Muscle of arm (tissue), 12 donors: ENCODE results near the gene ADRA2A. TPM values are rescaled to one million over a fixed set of nuclear protein-coding genes. Genes with fewer than 3 reads are reported as not detected.

ENCODE experiments used
- DNase-seq: peaks from one replicate; pipeline ENCODE4 v3.0.0-alpha.2; 2013
- polyA plus RNA-seq, 12 donors: library from polyadenylated mRNA; unstranded; fragments of 120-200 nt; gene quantifications; one replicate each; pipeline ENCODE4 v1.2.1, GENCODE V29; 2013; ENCODE audit not compliant: insufficient read length in 12 of 12

The ADRA2A gene
- polyA plus RNA-seq, 12 donors: 2.1 to 5.1 (median 4.0) TPM; not detected in 1

- no peak for DNase-seq
Observed at GRCh38 chr10:111108441-111108840, 31.6 kb downstream of the ADRA2A start.

- no peak for DNase-seq
Observed at GRCh38 chr10:111109501-111110242, 32.8 kb downstream of the ADRA2A start.

- DNase-seq: no peak
Observed at GRCh38 chr10:111110771-111111170, 33.9 kb downstream of the ADRA2A start.

- no peak for DNase-seq
Observed at GRCh38 chr10:111112333-111112732, 35.5 kb downstream of the ADRA2A start.

- DNase-seq: no peak
Observed at GRCh38 chr10:111113238-111113960, 36.6 kb downstream of the ADRA2A start.

- DNase-seq: no peak
Observed at GRCh38 chr10:111113961-111114757, 37.3 kb downstream of the ADRA2A start.

GRCh38 chr10:111114758-111115500 lies 38.1 kb downstream of the ADRA2A start:
- DNase-seq: no peak

- DNase-seq: no peak
Observed at GRCh38 chr10:111116211-111116610, 39.4 kb downstream of the ADRA2A start.

GRCh38 chr10:111116762-111117445 lies 40.1 kb downstream of the ADRA2A start:
- DNase-seq: no peak

- DNase-seq: no peak
Observed at GRCh38 chr10:111117528-111118277, 40.9 kb downstream of the ADRA2A start.

- DNase-seq: no peak
Observed at GRCh38 chr10:111118758-111119157, 41.9 kb downstream of the ADRA2A start.

GRCh38 chr10:111119637-111120036 lies 42.8 kb downstream of the ADRA2A start:
- no peak for DNase-seq

- no peak for DNase-seq
Observed at GRCh38 chr10:111122127-111122526, 45.3 kb downstream of the ADRA2A start.

- no peak for DNase-seq
Observed at GRCh38 chr10:111123883-111124282, 47.1 kb downstream of the ADRA2A start.

GRCh38 chr10:111125102-111125501 lies 48.3 kb downstream of the ADRA2A start:
- no peak for DNase-seq

- no peak for DNase-seq
Observed at GRCh38 chr10:111126077-111126476, 49.2 kb downstream of the ADRA2A start.

GRCh38 chr10:111127081-111127848 lies 50.4 kb downstream of the ADRA2A start:
- DNase-seq: no peak

- no peak for DNase-seq
Observed at GRCh38 chr10:111128331-111129180, 51.7 kb downstream of the ADRA2A start.

GRCh38 chr10:111129363-111129762 lies 52.5 kb downstream of the ADRA2A start:
- peak; percentile 6 for DNase-seq
